ENCODE results near the gene FAM161B. TPM values are rescaled to one million over a fixed set of nuclear protein-coding genes. Genes with fewer than 3 reads are reported as not detected.

Gene FAM161B
- polyA plus RNA-seq, 1 of the 3 experiments (the other 2 are of a cell fraction), result 1.4 TPM

DNA sequence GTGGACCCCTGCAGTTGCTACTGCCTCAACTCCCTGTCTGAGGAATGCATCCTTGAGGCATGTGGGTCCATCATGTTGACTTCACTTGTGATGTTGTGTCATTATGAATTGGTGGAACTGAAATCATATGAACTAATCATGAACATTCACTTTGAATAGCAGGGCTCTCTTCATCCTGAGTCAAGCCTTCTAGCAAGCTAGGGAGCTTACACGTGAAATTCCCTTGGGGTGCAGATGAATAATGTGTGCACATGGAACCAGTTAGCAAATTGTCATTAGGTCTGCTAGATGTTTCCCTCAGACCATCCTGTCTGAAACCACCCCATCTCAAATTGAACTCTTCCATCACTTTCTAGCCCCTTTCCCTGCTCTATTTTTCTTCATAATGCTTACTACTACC is 3.8 kb upstream of the FAM161B start:
- H2AFZ ChIP-seq (ENCODE audit: low read depth), result no peak overlapping the region
- no peaks in the 10 kb centered on the region for H3K9me2 ChIP-seq
- H3K4me1 ChIP-seq (ENCODE audit: control insufficient read depth in 1 of 2, insufficient read depth in 2 of 2, low read depth in 1 of 2, low read length in 1 of 2), result peaks cover 0 to 6% of the 10 kb centered on the region in 2 experiments; a peak in 2 of 4 replicates
- H3K9me3 ChIP-seq, result no peaks in the 10 kb centered on the region
- peaks cover 6% of the 10 kb centered on the region for H3F3A ChIP-seq (replicated peaks; ENCODE audit: insufficient read depth)
- H3K4me2 ChIP-seq, result no peak overlapping the region
- POLR2A ChIA-PET, result no interaction called here
- no peak overlapping the region for H3K4me3 ChIP-seq (ENCODE audit: low read depth in 2 of 2, low read length in 1 of 2)
- CTCF ChIA-PET, result no interaction called here
- H4K20me1 ChIP-seq (ENCODE audit: insufficient read depth), result no peaks in the 10 kb centered on the region
- no peak for TF ChIP-seq NFIC (IDR thresholded peaks at IDR 0.05; ENCODE audit: borderline replicate concordance)
- no peak for TF ChIP-seq GATA2 (CRISPR knock-in tag; IDR thresholded peaks at IDR 0.05)
- TF ChIP-seq YY1 (IDR thresholded peaks at IDR 0.05; ENCODE audit: low read depth), result no peak
- H3K27me3 ChIP-seq (ENCODE audit: insufficient read depth), result no peaks in the 10 kb centered on the region
- H3K9ac ChIP-seq, result no peak overlapping the region
- H3K36me3 ChIP-seq (replicated peaks in 1 of 2; ENCODE audit: control insufficient read depth in 1 of 2, insufficient read depth in 2 of 2, low read length in 1 of 2), result peaks cover 33 to 34% of the 10 kb centered on the region in 2 experiments
- no peak for DNase-seq
- 56% methylated on average over 1 of the region's 1 CpG for WGBS (ENCODE audit: low lambda C conversion rate)
- H3K27ac ChIP-seq (ENCODE audit: low read depth in 2 of 2, low read length in 1 of 2), result no peak overlapping the region
- H3K79me2 ChIP-seq (ENCODE audit: insufficient read depth), result peaks cover 34% of the 10 kb centered on the region

DNA sequence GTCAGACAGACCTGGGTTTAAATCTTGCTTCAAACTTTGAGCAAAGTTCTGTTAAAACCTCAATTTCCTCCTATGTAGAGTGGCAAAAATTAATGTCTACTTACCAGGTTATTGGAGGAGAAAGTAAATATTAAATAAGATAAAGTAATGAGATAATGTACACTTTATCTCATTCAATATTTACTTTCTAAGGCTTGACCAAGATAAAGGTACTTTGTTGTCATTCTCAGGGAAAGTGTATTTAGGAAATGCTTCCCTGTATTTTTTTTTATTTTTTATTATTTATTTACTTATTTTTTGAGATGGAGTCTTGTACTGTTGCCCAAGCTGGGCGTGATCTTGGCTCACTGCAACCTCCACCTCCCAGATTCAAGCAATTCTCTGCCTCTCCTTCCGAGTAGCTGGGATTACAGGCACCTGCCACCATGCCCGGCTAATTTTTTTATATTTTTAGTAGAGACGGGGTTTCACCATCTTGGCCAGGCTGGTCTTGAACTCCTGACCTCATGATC is 4.7 kb downstream of the FAM161B start:
- ChIA-PET CTCF (interaction anchor here (1.3 to 1.5 kb wide), 2 partner anchors 36 to 233 kb away, joined by 3 read pairs; no protein-coding TSS in a partner anchor), POLR2A (no interaction called here)
- H4K20me1 ChIP-seq (ENCODE audit: insufficient read depth), result no peaks in the 10 kb centered on the region
- H3F3A ChIP-seq (replicated peaks; ENCODE audit: insufficient read depth), result peaks cover 6% of the 10 kb centered on the region
- H3K27me3 ChIP-seq (ENCODE audit: insufficient read depth), result no peaks in the 10 kb centered on the region
- DNase-seq, result no peak
- no peak overlapping the region for H3K9ac ChIP-seq
- TF ChIP-seq RAD21 (IDR thresholded peaks at IDR 0.05; ENCODE audit: low read length) (no peak), FOXM1 (IDR thresholded peaks at IDR 0.05; ENCODE audit: low read depth) (no peak), CHD2 (IDR thresholded peaks at IDR 0.05; ENCODE audit: low read length, partially characterized antibody) (no peak), MEF2A (IDR thresholded peaks at IDR 0.05; ENCODE audit: borderline replicate concordance, low read depth) (no peak), POLR2AphosphoS5 (IDR thresholded peaks at IDR 0.05; ENCODE audit: low read depth, low read length) (no peak), RFX5 (IDR thresholded peaks at IDR 0.05; ENCODE audit: low read length) (no peak), NFIC (IDR thresholded peaks at IDR 0.05; ENCODE audit: borderline replicate concordance) (no peak), NRF1 (IDR thresholded peaks at IDR 0.05; ENCODE audit: low read depth, low read length) (no peak), FOSL2 (IDR thresholded peaks at IDR 0.05; ENCODE audit: borderline replicate concordance, low read depth) (no peak), SIN3A (IDR thresholded peaks at IDR 0.05; ENCODE audit: borderline replicate concordance, low read depth, low read length) (no peak), YY1 (IDR thresholded peaks at IDR 0.05; ENCODE audit: low read depth) (no peak), RCOR1 (IDR thresholded peaks at IDR 0.05; ENCODE audit: low read length) (no peak)
- TF ChIP-seq, protein P1, sequence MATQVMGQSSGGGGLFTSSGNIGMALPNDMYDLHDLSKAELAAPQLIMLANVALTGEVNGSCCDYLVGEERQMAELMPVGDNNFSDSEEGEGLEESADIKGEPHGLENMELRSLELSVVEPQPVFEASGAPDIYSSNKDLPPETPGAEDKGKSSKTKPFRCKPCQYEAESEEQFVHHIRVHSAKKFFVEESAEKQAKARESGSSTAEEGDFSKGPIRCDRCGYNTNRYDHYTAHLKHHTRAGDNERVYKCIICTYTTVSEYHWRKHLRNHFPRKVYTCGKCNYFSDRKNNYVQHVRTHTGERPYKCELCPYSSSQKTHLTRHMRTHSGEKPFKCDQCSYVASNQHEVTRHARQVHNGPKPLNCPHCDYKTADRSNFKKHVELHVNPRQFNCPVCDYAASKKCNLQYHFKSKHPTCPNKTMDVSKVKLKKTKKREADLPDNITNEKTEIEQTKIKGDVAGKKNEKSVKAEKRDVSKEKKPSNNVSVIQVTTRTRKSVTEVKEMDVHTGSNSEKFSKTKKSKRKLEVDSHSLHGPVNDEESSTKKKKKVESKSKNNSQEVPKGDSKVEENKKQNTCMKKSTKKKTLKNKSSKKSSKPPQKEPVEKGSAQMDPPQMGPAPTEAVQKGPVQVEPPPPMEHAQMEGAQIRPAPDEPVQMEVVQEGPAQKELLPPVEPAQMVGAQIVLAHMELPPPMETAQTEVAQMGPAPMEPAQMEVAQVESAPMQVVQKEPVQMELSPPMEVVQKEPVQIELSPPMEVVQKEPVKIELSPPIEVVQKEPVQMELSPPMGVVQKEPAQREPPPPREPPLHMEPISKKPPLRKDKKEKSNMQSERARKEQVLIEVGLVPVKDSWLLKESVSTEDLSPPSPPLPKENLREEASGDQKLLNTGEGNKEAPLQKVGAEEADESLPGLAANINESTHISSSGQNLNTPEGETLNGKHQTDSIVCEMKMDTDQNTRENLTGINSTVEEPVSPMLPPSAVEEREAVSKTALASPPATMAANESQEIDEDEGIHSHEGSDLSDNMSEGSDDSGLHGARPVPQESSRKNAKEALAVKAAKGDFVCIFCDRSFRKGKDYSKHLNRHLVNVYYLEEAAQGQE (IDR thresholded peaks at IDR 0.05; ENCODE audit: low read depth, low read length), result no peak
- TF ChIP-seq, protein P2, sequence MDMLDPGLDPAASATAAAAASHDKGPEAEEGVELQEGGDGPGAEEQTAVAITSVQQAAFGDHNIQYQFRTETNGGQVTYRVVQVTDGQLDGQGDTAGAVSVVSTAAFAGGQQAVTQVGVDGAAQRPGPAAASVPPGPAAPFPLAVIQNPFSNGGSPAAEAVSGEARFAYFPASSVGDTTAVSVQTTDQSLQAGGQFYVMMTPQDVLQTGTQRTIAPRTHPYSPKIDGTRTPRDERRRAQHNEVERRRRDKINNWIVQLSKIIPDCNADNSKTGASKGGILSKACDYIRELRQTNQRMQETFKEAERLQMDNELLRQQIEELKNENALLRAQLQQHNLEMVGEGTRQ (IDR thresholded peaks at IDR 0.05; ENCODE audit: borderline replicate concordance, low read depth, low read length), result no peak
- TF ChIP-seq, protein P3, sequence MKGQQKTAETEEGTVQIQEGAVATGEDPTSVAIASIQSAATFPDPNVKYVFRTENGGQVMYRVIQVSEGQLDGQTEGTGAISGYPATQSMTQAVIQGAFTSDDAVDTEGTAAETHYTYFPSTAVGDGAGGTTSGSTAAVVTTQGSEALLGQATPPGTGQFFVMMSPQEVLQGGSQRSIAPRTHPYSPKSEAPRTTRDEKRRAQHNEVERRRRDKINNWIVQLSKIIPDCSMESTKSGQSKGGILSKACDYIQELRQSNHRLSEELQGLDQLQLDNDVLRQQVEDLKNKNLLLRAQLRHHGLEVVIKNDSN (IDR thresholded peaks at IDR 0.05; ENCODE audit: borderline replicate concordance, low read depth), result no peak
- no peak overlapping the region for H3K4me3 ChIP-seq (ENCODE audit: low read depth in 2 of 2, low read length in 1 of 2)
- no peak overlapping the region for H3K4me2 ChIP-seq
- 77% methylated on average over 4 of the region's 4 CpGs for WGBS (ENCODE audit: low lambda C conversion rate)
- H3K79me2 ChIP-seq (ENCODE audit: insufficient read depth), result no peaks in the 10 kb centered on the region
- peaks cover 0 to 16% of the 10 kb centered on the region in 2 experiments for H3K36me3 ChIP-seq (replicated peaks in 1 of 2; ENCODE audit: control insufficient read depth in 1 of 2, insufficient read depth in 2 of 2, low read length in 1 of 2)
- no peaks in the 10 kb centered on the region for H3K9me3 ChIP-seq
- H2AFZ ChIP-seq (ENCODE audit: low read depth), result no peak overlapping the region
- H3K9me2 ChIP-seq, result no peaks in the 10 kb centered on the region
- H3K27ac ChIP-seq (ENCODE audit: low read depth in 2 of 2, low read length in 1 of 2), result no peak overlapping the region
- H3K4me1 ChIP-seq (ENCODE audit: control insufficient read depth in 1 of 2, insufficient read depth in 2 of 2, low read depth in 1 of 2, low read length in 1 of 2), result no peaks in the 10 kb centered on the region

Measured in SK-N-SH (cell line).